CD4-positive, alpha-beta T cell treated with Interleukin-2 at 100 ng/mL for 4 hours (primary cell): ENCODE results near the gene GALE.

ENCODE experiments used
- DNase-seq: peaks from one replicate; pipeline ENCODE4 v3.0.0-alpha.2; 2020; ENCODE audit warnings: low spot score

Gene GALE

GRCh38 chr1:23751050-23751814 lies 49.3 kb downstream of the GALE start:
- peak; percentile 47 for DNase-seq

GRCh38 chr1:23748016-23748415 lies 52.5 kb downstream of the GALE start:
- DNase-seq = no peak
